Mesenchymal stem cell (in vitro differentiated cells and primary cell): Measurements from ENCODE around the gene PTPN2.
"Not testable (repeated sequence)": the region's sequence is repeated elsewhere in the genome, so short reads cannot be mapped to it uniquely, and the experiment has no call there.

Source experiments
- DNase-seq: peaks from one replicate; pipeline ENCODE4 v3.0.0-alpha.2; 2013
- H2AFZ ChIP-seq: one replicate; pipeline ENCODE4 v1.6.1; 2013; ENCODE audit warnings: low read depth, mild to moderate bottlenecking, control low read depth, inconsistent platforms, low read length, moderate library complexity
- H2AK5ac ChIP-seq: 2 replicates; pipeline ENCODE4 v1.6.1; 2013; ENCODE audit warnings: low read length, moderate library complexity, mild to moderate bottlenecking, inconsistent platforms; ENCODE audit not compliant: severe bottlenecking
- H2BK120ac ChIP-seq: one replicate; pipeline ENCODE4 v1.6.1; 2013; ENCODE audit warnings: low read depth, mild to moderate bottlenecking, inconsistent platforms, low read length, moderate library complexity
- H2BK12ac ChIP-seq, 2 experiments: one replicate each; pipeline ENCODE4 v1.6.1; 2013; ENCODE audit warnings: inconsistent platforms in 2 of 2, low read length in 2 of 2, mild to moderate bottlenecking in 2 of 2, moderate library complexity in 2 of 2, control low read depth in 1 of 2
- H2BK15ac ChIP-seq: one replicate; pipeline ENCODE4 v1.6.1; 2013; ENCODE audit warnings: mild to moderate bottlenecking, low read depth, inconsistent platforms; ENCODE audit not compliant: poor library complexity, severe bottlenecking
- H2BK5ac ChIP-seq: 2 replicates; pipeline ENCODE4 v1.6.1; 2013; ENCODE audit warnings: low read depth, mild to moderate bottlenecking, low read length, control low read depth, inconsistent platforms; ENCODE audit not compliant: poor library complexity, severe bottlenecking
- H3K14ac ChIP-seq, 2 experiments: one replicate each; pipeline ENCODE4 v1.6.1; 2013; ENCODE audit warnings: inconsistent platforms in 2 of 2, low read length in 2 of 2, control low read depth in 1 of 2, mild to moderate bottlenecking in 1 of 2, moderate library complexity in 1 of 2
- H3K18ac ChIP-seq, 2 experiments: one replicate each; pipeline ENCODE4 v1.6.1; 2013; ENCODE audit warnings: inconsistent platforms in 2 of 2, low read length in 2 of 2, control low read depth in 1 of 2, low read depth in 1 of 2, mild to moderate bottlenecking in 1 of 2
- H3K23ac ChIP-seq, 2 experiments: one replicate each; pipeline ENCODE4 v1.6.1; 2013; ENCODE audit warnings: inconsistent platforms in 2 of 2, low read length in 2 of 2, mild to moderate bottlenecking in 2 of 2, moderate library complexity in 2 of 2, control low read depth in 1 of 2
- H3K27ac ChIP-seq: 2 replicates; pipeline ENCODE4 v1.5.1; 2013; ENCODE audit warnings: mild to moderate bottlenecking, moderate library complexity, low read length, control low read depth, inconsistent platforms; ENCODE audit not compliant: poor library complexity, severe bottlenecking
- H3K27me3 ChIP-seq, 2 experiments: 2 replicates each; pipeline versions ENCODE4 v1.6.1 to v1.7.0; 2013; ENCODE audit warnings: low read length in 2 of 2, mild to moderate bottlenecking in 2 of 2, moderate library complexity in 2 of 2, control low read depth in 1 of 2, inconsistent platforms in 1 of 2; ENCODE audit not compliant: control insufficient read depth in 1 of 2, insufficient read depth in 1 of 2
- H3K36me3 ChIP-seq, 2 experiments: 2 replicates each; pipeline versions ENCODE4 v1.6.1 to v1.7.0; 2013; ENCODE audit warnings: low read length in 2 of 2, control low read depth in 1 of 2, inconsistent platforms in 1 of 2, low read depth in 1 of 2, mild to moderate bottlenecking in 1 of 2; ENCODE audit not compliant: insufficient read depth in 2 of 2, control insufficient read depth in 1 of 2
- H3K4ac ChIP-seq, 2 experiments: one replicate each; pipeline ENCODE4 v1.6.1; 2013; ENCODE audit warnings: inconsistent platforms in 2 of 2, low read length in 2 of 2, mild to moderate bottlenecking in 2 of 2, moderate library complexity in 2 of 2, control low read depth in 1 of 2, low read depth in 1 of 2
- H3K4me1 ChIP-seq: 2 replicates; pipeline ENCODE4 v1.6.1; 2013; ENCODE audit warnings: low read depth, low read length, control low read depth; ENCODE audit not compliant: control insufficient read depth, insufficient read depth
- H3K4me2 ChIP-seq: 2 replicates; pipeline ENCODE4 v1.6.1; 2013; ENCODE audit warnings: low read length, mild to moderate bottlenecking, inconsistent platforms; ENCODE audit not compliant: poor library complexity, severe bottlenecking
- H3K4me3 ChIP-seq, 2 experiments: 2 replicates each; pipeline versions ENCODE4 v1.5.1 to v1.7.0; 2013; ENCODE audit warnings: low read length in 2 of 2, mild to moderate bottlenecking in 2 of 2, control low read depth in 1 of 2, low read depth in 1 of 2; ENCODE audit not compliant: insufficient read depth in 1 of 2
- H3K79me1 ChIP-seq: replicated peaks from 2 replicates; pipeline ENCODE4 v1.6.1; 2013; ENCODE audit warnings: mild to moderate bottlenecking, control low read depth, low read length, inconsistent platforms; ENCODE audit not compliant: poor library complexity, severe bottlenecking
- H3K9ac ChIP-seq: 2 replicates; pipeline ENCODE4 v1.7.0; 2013; ENCODE audit warnings: mild to moderate bottlenecking, low read length, moderate library complexity
- H3K9me3 ChIP-seq: 2 replicates; pipeline ENCODE4 v1.7.0; 2013; ENCODE audit warnings: mild to moderate bottlenecking, low read length; ENCODE audit not compliant: control insufficient read depth
- H4K8ac ChIP-seq: one replicate; pipeline ENCODE4 v1.6.1; 2013; ENCODE audit warnings: inconsistent platforms, mild to moderate bottlenecking, low read length, moderate library complexity
- H4K91ac ChIP-seq: one replicate; pipeline ENCODE4 v1.6.1; 2013; ENCODE audit warnings: mild to moderate bottlenecking, low read length, inconsistent platforms
- WGBS: methylation state at CpG from one replicate; pipeline ENCODE4 v1.1.7; 2013; ENCODE audit warnings: mixed read lengths; 5-methylcytosine and 5-hydroxymethylcytosine counted together

PTPN2 gene

DNA sequence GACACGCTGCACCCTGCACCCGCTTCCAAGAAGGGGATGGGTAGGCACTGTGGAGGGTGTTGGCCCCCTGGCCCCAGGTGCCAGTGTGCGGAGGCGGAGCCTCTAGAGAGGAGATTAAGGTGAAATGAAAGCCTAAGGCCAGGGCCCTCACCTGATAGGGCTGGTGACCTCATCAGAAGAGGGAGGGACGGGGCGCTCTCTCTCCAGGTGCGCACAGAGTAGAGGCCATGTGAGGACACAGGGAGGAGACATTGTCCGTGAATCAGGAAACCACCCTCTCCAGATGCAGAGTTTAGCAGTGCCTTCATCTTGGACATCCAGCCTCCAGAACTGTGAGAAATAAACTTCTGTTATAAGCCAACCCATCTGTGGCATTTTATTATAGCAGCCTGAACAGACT is 118.9 kb downstream of the PTPN2 start:
- Histone ChIP-seq H3K4me2 (no peak overlapping the region), H3K4ac (no peak overlapping the region), H2BK120ac (no peak overlapping the region), H3K18ac (no peak overlapping the region), H3K9ac (no peak overlapping the region), H3K79me1 (no peaks in the 10 kb centered on the region), H3K27ac (no peak overlapping the region), H2AK5ac (no peak overlapping the region), H2BK5ac (no peak overlapping the region), H4K8ac (no peak overlapping the region), H2BK12ac (no peak overlapping the region), H3K4me1 (peaks cover 2% of the 10 kb centered on the region), H3K27me3 (peaks cover 0 to 8% of the 10 kb centered on the region in 2 experiments), H2AFZ (no peak overlapping the region), H3K36me3 (no peaks in the 10 kb centered on the region), H3K14ac (no peak overlapping the region), H3K9me3 (no peaks in the 10 kb centered on the region), H2BK15ac (no peak overlapping the region), H3K23ac (no peak overlapping the region), H4K91ac (no peak overlapping the region), H3K4me3 (no peak overlapping the region)
- DNase-seq: no peak
- WGBS: 88% methylated on average over 8 of the region's 8 CpGs

DNA sequence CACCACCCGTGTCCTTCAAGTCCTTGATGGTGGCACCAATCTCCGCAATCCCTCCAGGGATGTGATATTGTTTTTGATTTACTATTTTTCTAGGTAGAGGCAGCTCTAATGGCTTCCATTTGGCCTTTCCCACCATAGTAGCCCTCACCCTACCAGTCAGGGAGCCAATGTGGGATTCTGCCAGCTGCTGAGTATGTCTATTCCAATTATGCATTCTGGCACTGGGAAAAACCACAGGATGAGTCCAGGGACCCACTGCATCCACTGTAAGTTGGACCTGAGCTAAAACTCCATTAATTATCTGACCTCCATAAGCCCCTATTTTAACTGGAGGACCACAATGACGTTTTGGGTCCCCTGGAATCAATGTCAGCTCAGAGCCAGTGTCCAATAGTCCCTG is 125.5 kb downstream of the PTPN2 start:
- H3K23ac ChIP-seq, H3K4me2 ChIP-seq, H4K91ac ChIP-seq, H2BK5ac ChIP-seq, H2BK12ac ChIP-seq, H3K4me3 ChIP-seq, H2AFZ ChIP-seq, H3K36me3 ChIP-seq, H2BK15ac ChIP-seq, H3K27me3 ChIP-seq, DNase-seq, H3K4me1 ChIP-seq, H2BK120ac ChIP-seq, H3K27ac ChIP-seq, H3K14ac ChIP-seq, H3K9me3 ChIP-seq, H2AK5ac ChIP-seq, H4K8ac ChIP-seq, H3K79me1 ChIP-seq, H3K4ac ChIP-seq, H3K18ac ChIP-seq, H3K9ac ChIP-seq: not testable (repeated sequence)
- whole genome bisulfite sequencing: 80% methylated on average over 1 of the region's 3 CpGs

DNA sequence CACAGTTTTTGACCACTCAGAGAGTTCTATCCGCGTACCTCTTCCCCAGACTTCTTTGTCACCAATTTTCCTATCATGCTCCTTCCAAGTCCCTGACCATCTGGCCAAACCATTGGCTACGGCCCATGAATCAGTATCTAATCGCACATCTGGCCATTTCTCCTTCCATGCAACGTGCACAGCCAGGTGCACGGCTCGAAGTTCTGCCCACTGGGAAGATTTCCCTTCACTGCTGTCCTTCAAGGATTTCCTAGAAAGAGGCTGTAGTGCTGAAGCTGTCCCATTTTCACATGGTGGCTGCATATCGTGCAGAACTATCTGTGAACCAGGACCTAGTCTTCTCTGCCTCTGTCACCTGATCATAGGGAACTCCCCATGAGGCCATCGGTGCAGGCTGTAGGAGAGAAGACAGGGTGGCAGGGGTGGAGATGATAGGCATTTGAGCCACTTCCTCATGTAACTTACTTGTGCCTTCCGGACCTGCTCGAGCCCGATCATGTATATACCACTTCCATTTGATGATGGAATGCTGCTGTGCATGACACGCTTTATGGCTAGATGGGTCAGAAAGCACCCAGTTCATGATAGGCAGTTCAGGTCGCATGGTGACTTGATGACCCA is 127.3 kb downstream of the PTPN2 start:
- not testable (repeated sequence) for H3K23ac ChIP-seq, H3K9ac ChIP-seq, H3K36me3 ChIP-seq, DNase-seq, H3K79me1 ChIP-seq, H4K91ac ChIP-seq, H3K27me3 ChIP-seq, H3K18ac ChIP-seq, H3K4me3 ChIP-seq, H2BK12ac ChIP-seq, H3K14ac ChIP-seq, H3K4me2 ChIP-seq, H2BK120ac ChIP-seq, H2BK5ac ChIP-seq, H3K9me3 ChIP-seq, H3K27ac ChIP-seq, H3K4ac ChIP-seq, H4K8ac ChIP-seq, H2BK15ac ChIP-seq, H2AK5ac ChIP-seq, H2AFZ ChIP-seq, H3K4me1 ChIP-seq
- WGBS: 93% methylated on average over 14 of the region's 14 CpGs

DNA sequence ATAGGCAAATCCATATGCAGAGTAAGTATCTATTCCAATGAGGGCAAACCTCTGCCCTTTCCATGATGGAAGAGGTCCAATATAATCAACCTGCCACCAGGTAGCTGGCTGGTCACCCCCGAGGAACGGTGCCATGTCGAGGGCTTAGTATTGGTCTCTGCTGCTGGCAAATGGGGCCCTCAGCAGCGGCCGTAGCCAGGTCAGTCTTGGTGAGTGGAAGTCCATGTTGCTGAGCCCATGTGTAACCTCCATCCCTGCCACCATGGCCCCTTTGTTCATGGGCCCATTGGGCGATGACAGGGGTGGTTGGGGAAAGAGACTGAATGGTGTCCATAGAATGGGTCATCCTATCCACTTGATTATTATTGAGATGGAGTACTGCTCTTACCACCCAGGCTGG is 128.4 kb downstream of the PTPN2 start:
- H3K4me2 ChIP-seq, H3K79me1 ChIP-seq, H2AFZ ChIP-seq, H3K14ac ChIP-seq, H2BK5ac ChIP-seq, H3K4ac ChIP-seq, H3K36me3 ChIP-seq, H2AK5ac ChIP-seq, H3K4me3 ChIP-seq, H3K9me3 ChIP-seq, H3K4me1 ChIP-seq, H2BK120ac ChIP-seq, H2BK12ac ChIP-seq, DNase-seq, H2BK15ac ChIP-seq, H3K23ac ChIP-seq, H3K27ac ChIP-seq, H3K9ac ChIP-seq, H3K27me3 ChIP-seq, H4K91ac ChIP-seq, H3K18ac ChIP-seq, H4K8ac ChIP-seq: not testable (repeated sequence)
- WGBS: 92% methylated on average over 5 of the region's 6 CpGs
